H9 (cell line): ENCODE data around the gene JMJD1C. TPM values are rescaled to one million over a fixed set of nuclear protein-coding genes. Genes with fewer than 3 reads are reported as not detected.

Experiments
- DNase-seq: peaks from one replicate; pipeline ENCODE4 v3.0.0-alpha.2; 2017
- H2AFZ ChIP-seq: one replicate; pipeline ENCODE4 v1.6.1; 2013; ENCODE audit warnings: mild to moderate bottlenecking, low read length, control low read depth, moderate library complexity
- H2AK5ac ChIP-seq: 2 replicates; pipeline ENCODE4 v1.6.1; 2013; ENCODE audit warnings: low read length, control low read depth, mixed read lengths; ENCODE audit not compliant: insufficient read length
- H2BK120ac ChIP-seq: one replicate; pipeline ENCODE4 v1.6.1; 2013; ENCODE audit warnings: low read depth, mild to moderate bottlenecking, low read length, control low read depth, inconsistent platforms; ENCODE audit not compliant: poor library complexity, severe bottlenecking
- H2BK12ac ChIP-seq: 2 replicates; pipeline ENCODE4 v1.6.1; 2013; ENCODE audit warnings: low read length, control low read depth, mixed read lengths, low read depth; ENCODE audit not compliant: insufficient read length
- H2BK15ac ChIP-seq: 2 replicates; pipeline ENCODE4 v1.6.1; 2013; ENCODE audit warnings: low read depth, low read length, control low read depth
- H2BK20ac ChIP-seq: one replicate; pipeline ENCODE4 v1.6.1; 2013; ENCODE audit warnings: low read depth, mild to moderate bottlenecking, low read length, control low read depth, inconsistent platforms; ENCODE audit not compliant: poor library complexity, severe bottlenecking
- H2BK5ac ChIP-seq: 2 replicates; pipeline ENCODE4 v1.6.1; 2013; ENCODE audit warnings: low read length, control low read depth, mixed read lengths; ENCODE audit not compliant: insufficient read length
- H3K14ac ChIP-seq: 2 replicates; pipeline ENCODE4 v1.6.1; 2013; ENCODE audit warnings: low read length, control low read depth; ENCODE audit not compliant: insufficient read depth
- H3K18ac ChIP-seq: 2 replicates; pipeline ENCODE4 v1.6.1; 2013; ENCODE audit warnings: low read depth, mild to moderate bottlenecking, mixed read lengths, low read length, control low read depth; ENCODE audit not compliant: insufficient read length
- H3K23ac ChIP-seq: 2 replicates; pipeline ENCODE4 v1.6.1; 2013; ENCODE audit warnings: low read length, control low read depth, mixed read lengths, low read depth; ENCODE audit not compliant: insufficient read length
- H3K23me2 ChIP-seq: 2 replicates; pipeline ENCODE4 v1.6.1; 2013; ENCODE audit warnings: low read depth, mild to moderate bottlenecking, mixed read lengths, low read length, control low read depth; ENCODE audit not compliant: insufficient read length, poor library complexity, severe bottlenecking
- H3K27ac ChIP-seq: 2 replicates; pipeline ENCODE4 v1.5.1; 2013; ENCODE audit warnings: low read length, control low read depth, mixed read lengths, low read depth; ENCODE audit not compliant: insufficient read length
- H3K27me3 ChIP-seq: 2 replicates; pipeline ENCODE4 v1.6.1; 2013; ENCODE audit warnings: low read length, control low read depth, inconsistent platforms; ENCODE audit not compliant: insufficient read depth
- H3K4ac ChIP-seq: 2 replicates; pipeline ENCODE4 v1.6.1; 2013; ENCODE audit warnings: low read depth, mild to moderate bottlenecking, control low read depth, inconsistent platforms, low read length, moderate library complexity
- H3K4me1 ChIP-seq: 2 replicates; pipeline ENCODE4 v1.6.1; 2013; ENCODE audit warnings: low read length, control low read depth, inconsistent platforms; ENCODE audit not compliant: insufficient read depth
- H3K4me2 ChIP-seq: 2 replicates; pipeline ENCODE4 v1.6.1; 2013; ENCODE audit warnings: low read length, control low read depth, mixed read lengths; ENCODE audit not compliant: insufficient read length, insufficient read depth
- H3K56ac ChIP-seq: 2 replicates; pipeline ENCODE4 v1.6.1; 2013; ENCODE audit warnings: low read depth, mild to moderate bottlenecking, mixed read lengths, low read length, control low read depth; ENCODE audit not compliant: insufficient read length
- H3K79me1 ChIP-seq: 2 replicates; pipeline ENCODE4 v1.6.1; 2013; ENCODE audit warnings: low read depth, mild to moderate bottlenecking, moderate library complexity, low read length, control low read depth, inconsistent platforms; ENCODE audit not compliant: insufficient read depth, poor library complexity, severe bottlenecking
- H3K79me2 ChIP-seq: 2 replicates; pipeline ENCODE4 v1.6.1; 2013; ENCODE audit warnings: low read length, control low read depth, inconsistent platforms; ENCODE audit not compliant: insufficient read depth
- H3K9ac ChIP-seq: 2 replicates; pipeline ENCODE4 v1.6.1; 2013; ENCODE audit warnings: low read length, control low read depth, mixed read lengths; ENCODE audit not compliant: insufficient read length; ENCODE audit errors: extremely low read depth
- H3K9me3 ChIP-seq: one replicate; pipeline ENCODE4 v1.6.1; 2013; ENCODE audit warnings: low read depth, low read length, inconsistent platforms; ENCODE audit not compliant: control insufficient read depth
- H3T11ph ChIP-seq: one replicate; pipeline ENCODE4 v1.6.1; 2013; ENCODE audit warnings: mild to moderate bottlenecking, low read length, control low read depth, inconsistent platforms
- H4K20me1 ChIP-seq: one replicate; pipeline ENCODE4 v1.6.1; 2013; ENCODE audit not compliant: control insufficient read depth, insufficient read length, insufficient read depth
- H4K5ac ChIP-seq: 2 replicates; pipeline ENCODE4 v1.6.1; 2013; ENCODE audit warnings: low read depth, mild to moderate bottlenecking, mixed read lengths, low read length, control low read depth; ENCODE audit not compliant: insufficient read length
- H4K8ac ChIP-seq: replicated peaks from 2 replicates; pipeline ENCODE4 v1.6.1; 2013; ENCODE audit warnings: low read length, control low read depth, mixed read lengths, low read depth; ENCODE audit not compliant: insufficient read length
- H4K91ac ChIP-seq: 2 replicates; pipeline ENCODE4 v1.6.1; 2013; ENCODE audit warnings: low read depth, mild to moderate bottlenecking, moderate library complexity, mixed read lengths, low read length, control low read depth; ENCODE audit not compliant: insufficient read length
- H3K27ac Mint-ChIP-seq, 3 experiments: 2 replicates in 2 of 3; 3 replicates in 1 of 3; pipeline ENCODE4 v1.8.0; 2020 to 2021; ENCODE audit warnings: mixed read lengths in 3 of 3, mild to moderate bottlenecking in 1 of 3, moderate library complexity in 1 of 3
- H3K27me3 Mint-ChIP-seq: 2 replicates; pipeline ENCODE4 v1.8.0; 2021; ENCODE audit warnings: low read depth, mild to moderate bottlenecking, moderate library complexity, mixed read lengths
- H3K36me3 Mint-ChIP-seq, 3 experiments: 2 replicates in 2 of 3; 3 replicates in 1 of 3; pipeline ENCODE4 v1.8.0; 2020 to 2021; ENCODE audit warnings: low read depth in 3 of 3, mixed read lengths in 3 of 3; ENCODE audit not compliant: insufficient read depth in 1 of 3
- H3K4me1 Mint-ChIP-seq, 2 experiments: 2 replicates each; pipeline ENCODE4 v1.8.0; 2020; ENCODE audit warnings: mixed read lengths in 2 of 2
- H3K4me3 Mint-ChIP-seq, 2 experiments: 2 replicates in 1 of 2; 3 replicates in 1 of 2; pipeline ENCODE4 v1.8.0; 2020 to 2021; ENCODE audit warnings: mild to moderate bottlenecking in 2 of 2, mixed read lengths in 2 of 2, moderate library complexity in 1 of 2
- H3K9me3 Mint-ChIP-seq, 2 experiments: 2 replicates in 1 of 2; 3 replicates in 1 of 2; pipeline ENCODE4 v1.8.0; 2020; ENCODE audit warnings: mild to moderate bottlenecking in 2 of 2, mixed read lengths in 2 of 2, moderate library complexity in 1 of 2
- CTCF ChIP-seq: fragments of 200-600 bp; sonication (generic); conservative IDR thresholded peaks from 3 replicates; pipeline ENCODE4 v1.8.0; 2021; ENCODE audit warnings: antibody characterized with exemption, mild to moderate bottlenecking
- WGBS: extraction: QIAGEN DNeasy Blood & Tissue Kit; methylation state at CpG from one replicate; pipeline ENCODE4 v1.1.7; 2013; ENCODE audit warnings: missing lambda C conversion rate, low lambda C conversion rate, mixed read lengths; ENCODE audit not compliant: insufficient read length; ENCODE audit errors: extremely low coverage; 5-methylcytosine and 5-hydroxymethylcytosine counted together
- total RNA-seq: library from RNA; stranded (reverse); gene quantifications from 2 replicates; pipeline ENCODE4 v1.2.1, GENCODE V29; 2021

JMJD1C gene
- total RNA-seq, 1 experiment from 2014 or later = 200 TPM

- Histone ChIP-seq H2BK15ac (no peak overlapping the region), H3K14ac (no peak overlapping the region), H3T11ph (no peak overlapping the region), H3K18ac (no peak overlapping the region), H4K5ac (no peak overlapping the region), H3K56ac (no peak overlapping the region), H3K9ac (no peak overlapping the region), H3K4me2 (no peak overlapping the region), H4K91ac (no peak overlapping the region), H3K27me3 (no peaks in the 10 kb centered on the region), H3K27ac (no peak overlapping the region), H2BK12ac (no peak overlapping the region), H2AFZ (no peak overlapping the region), H3K79me2 (peaks cover 10% of the 10 kb centered on the region; the same call in 1 of the 2 replicates), H3K9me3 (no peaks in the 10 kb centered on the region), H2BK120ac (no peak overlapping the region), H4K8ac (no peak overlapping the region), H3K23ac (no peak overlapping the region), H4K20me1 (no peaks in the 10 kb centered on the region), H2AK5ac (no peak overlapping the region), H3K23me2 (no peaks in the 10 kb centered on the region), H3K4ac (no peak overlapping the region), H3K4me1 (peaks cover 2% of the 10 kb centered on the region), H3K79me1 (peaks cover 9% of the 10 kb centered on the region), H2BK20ac (no peak overlapping the region), H2BK5ac (no peak overlapping the region)
- no peaks in the 10 kb centered on the region for H3K27me3 Mint-ChIP-seq
- no peak for TF ChIP-seq CTCF
- no CpG with 5 or more reads among the region's 5 CpGs for WGBS
- H3K36me3 Mint-ChIP-seq = peaks cover 0 to 3% (median 0%) of the 10 kb centered on the region in 3 experiments; a peak in 2 of 7 replicates
- no peak overlapping the region for H3K27ac Mint-ChIP-seq
- no peak for DNase-seq
- H3K4me3 Mint-ChIP-seq = no peak overlapping the region
- H3K9me3 Mint-ChIP-seq = no peaks in the 10 kb centered on the region
- H3K4me1 Mint-ChIP-seq = peaks cover 28 to 33% of the 10 kb centered on the region in 2 experiments
Observed at GRCh38 chr10:63425512-63425911, 40.3 kb downstream of the JMJD1C start.
